HG03439 (cell line): ENCODE measurements around the gene FAM168A.
"Not testable (repeated sequence)": the region's sequence is repeated elsewhere in the genome, so short reads cannot be mapped to it uniquely, and the experiment has no call there.

ENCODE experiments used
- ATAC-seq: cut with Tn5 transposase; IDR thresholded peaks from one replicate; pipeline ENCODE4 v1.9.1; 2021; ENCODE audit warnings: mild to moderate bottlenecking, moderate library complexity; ENCODE audit not compliant: unreplicated experiment

FAM168A gene

DNA sequence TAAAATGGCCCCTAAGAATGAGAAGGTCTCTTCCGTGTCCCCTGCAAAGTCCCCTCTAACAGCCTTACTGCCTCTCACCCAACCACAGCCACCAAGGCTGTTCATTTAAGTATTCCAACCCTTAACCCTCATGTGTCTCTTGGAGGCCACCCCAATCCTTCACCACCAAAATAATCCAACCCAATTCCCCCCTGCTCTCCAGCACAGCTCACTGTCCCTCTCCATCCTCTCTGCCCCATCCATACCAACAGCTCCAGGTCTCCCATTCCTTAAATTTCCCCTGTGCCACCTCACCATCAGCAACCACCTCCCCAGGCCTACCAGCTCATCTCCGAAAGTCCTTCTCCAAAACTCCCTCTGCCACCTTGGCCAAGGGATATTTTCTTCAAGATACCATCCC is 1.4 kb downstream of the FAM168A start:
- ATAC-seq = no peak

DNA sequence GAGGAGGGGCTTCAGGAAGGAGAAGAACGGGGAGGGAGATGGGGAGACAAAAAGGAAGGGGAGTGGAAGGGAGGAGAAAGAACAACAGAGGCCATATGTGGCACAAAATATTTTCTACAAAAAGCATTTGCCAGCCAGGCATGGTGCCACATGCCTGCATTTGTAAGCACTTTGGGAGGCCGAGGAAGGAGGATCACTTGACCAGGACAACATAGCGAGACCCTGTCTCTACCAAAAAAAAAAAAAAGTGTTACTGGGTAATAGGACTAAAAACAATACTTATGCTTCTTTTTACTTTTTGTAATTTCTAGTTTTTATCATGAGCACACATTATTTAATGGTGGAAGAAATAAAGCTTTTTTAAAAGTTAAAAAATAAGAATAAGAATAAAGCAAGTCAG is 5.3 kb downstream of the FAM168A start:
- ATAC-seq = no peak

DNA sequence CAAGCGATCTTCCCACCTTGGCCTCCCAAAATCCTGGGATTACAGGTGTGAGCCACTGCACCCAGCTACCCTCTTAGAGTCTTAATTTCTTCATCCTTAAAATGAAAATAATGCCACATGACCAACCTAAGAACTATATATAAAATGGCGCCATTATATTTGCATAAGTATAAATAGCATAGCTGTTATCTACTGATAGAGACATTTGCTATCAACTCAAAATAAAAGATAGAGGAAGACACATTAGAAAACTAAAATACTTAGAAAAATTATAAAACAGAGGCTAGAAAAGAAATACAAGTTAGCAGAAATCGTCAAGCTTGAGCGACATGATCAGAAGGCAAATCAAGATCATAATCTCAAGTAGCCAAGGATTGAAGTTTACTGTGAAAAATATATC is 6.2 kb downstream of the FAM168A start:
- no peak for ATAC-seq

DNA sequence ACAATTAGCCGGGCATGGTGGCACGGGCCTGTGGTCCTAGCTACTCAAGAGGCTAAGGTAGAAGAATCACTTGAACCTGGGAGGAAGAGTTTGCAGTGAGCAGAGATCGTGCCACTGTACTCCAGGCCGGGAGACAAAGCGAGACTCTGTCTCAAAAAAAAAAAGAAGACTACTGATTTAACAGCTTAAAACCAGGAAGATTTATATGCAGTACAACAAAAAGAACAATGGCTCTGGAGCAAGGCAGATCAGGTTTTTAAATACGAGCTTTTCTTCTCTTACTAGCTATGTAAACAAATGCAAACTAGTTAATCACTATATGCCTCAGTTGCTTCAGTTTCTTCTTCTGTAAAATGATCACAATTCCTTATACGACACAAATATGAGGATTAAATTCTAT is 6.9 kb downstream of the FAM168A start:
- no peak for ATAC-seq

DNA sequence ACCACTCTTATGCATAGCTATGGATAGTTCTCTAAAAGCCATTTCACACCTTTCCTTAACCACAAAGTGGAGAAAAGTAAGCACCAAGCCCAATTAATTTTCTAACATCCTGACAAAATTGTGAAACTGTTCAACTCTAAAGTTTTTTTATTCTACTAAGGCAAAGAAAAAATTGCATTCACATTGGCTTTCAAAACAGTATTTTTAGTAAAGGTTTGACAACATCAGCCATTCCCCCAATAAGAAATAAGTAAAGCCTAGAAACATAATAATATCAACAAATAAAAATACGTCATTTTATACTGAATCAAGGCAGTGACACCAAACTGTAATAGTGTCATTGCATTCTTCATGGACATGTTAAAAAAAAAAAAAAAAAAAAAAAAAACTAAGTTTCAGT is 11.1 kb downstream of the FAM168A start:
- no peak for ATAC-seq

DNA sequence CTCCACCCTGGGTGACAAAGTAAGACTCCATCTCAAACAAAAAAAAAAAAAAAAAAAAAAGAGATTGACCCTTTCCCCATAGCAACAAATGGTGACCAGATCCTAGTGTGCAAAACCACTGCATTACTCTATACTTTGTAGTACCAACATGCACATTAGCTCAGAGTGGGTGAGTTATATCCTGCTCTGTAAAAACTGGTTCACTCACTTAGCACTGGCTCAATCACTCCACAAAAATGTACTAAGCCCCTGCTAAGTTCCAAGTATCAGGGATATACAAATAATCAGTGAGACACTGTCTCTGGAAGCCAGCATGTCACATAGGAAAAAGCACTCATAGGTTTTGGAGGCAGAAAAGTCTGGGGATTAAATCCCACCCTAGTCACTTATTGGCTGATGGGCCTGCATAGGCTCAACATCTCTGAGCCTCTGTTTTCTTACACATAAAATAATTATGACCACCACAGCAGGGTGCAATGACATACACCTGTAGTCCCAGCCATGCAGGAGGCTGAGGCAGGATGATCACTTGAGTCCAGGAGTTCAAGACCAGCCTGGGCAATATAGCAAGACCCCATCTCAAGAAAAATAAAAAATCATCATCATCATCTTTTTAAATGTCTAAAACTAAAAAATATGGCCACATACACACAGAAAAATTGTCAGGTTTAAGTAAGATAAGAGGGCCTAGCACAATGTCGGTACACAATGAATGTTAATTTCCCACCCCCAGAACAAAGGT is 11.9 kb downstream of the FAM168A start:
- ATAC-seq = no peak

DNA sequence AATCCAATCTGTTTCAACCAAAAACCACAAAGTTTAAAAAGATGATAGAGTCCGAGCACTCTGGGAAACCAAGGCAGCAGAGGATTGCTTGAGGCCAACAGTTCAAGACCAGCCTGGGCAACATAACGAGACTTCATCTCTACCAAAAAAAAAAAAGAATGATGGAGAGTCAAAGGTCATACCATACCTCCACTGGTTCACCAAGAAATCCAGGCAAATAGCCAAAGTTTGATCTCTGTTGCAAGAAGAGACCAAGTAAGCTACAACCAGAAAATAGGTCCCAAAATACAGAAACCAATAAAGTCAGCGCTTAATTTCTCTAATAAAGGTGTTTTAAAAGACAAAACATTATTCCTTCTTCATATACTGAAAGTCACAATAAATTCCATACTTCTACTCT is 13.1 kb downstream of the FAM168A start:
- no peak for ATAC-seq

DNA sequence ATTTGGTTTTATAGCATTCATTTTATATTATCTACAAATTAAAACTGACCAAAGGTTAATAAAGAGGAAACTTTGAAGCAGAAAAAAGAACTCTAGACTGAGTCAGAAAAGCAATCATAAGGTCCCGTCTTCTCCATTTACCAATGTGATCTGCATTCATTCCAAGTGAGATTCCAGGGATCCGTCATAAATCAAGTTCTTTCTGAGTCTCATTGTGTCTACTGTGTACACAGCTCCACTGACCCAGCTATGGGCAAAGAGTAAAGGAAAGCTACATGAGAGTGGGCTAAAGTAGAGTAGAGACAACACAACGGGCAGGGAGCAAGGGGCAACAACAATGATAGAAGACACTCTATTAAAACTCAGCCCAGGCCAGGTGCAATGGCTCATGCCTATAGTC is 15.3 kb downstream of the FAM168A start:
- no peak for ATAC-seq

DNA sequence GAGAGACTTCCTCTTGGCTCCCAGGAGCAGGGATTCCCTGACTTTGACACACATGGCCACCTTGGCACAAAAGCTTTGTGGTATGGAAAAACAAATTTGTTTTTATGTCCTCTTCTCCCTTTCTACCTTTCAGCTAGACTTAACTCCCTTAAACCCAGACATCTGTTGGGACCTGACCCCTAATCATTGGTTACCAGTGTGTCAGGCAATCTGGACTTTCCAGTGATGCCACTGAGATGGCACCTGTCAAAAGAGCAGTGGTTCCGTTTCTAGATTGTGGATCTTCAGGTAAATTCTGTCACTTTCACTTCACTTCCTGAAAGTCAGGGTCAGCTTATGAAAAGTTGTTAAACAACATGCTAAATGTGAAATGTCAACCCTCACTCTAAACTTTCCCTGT is 17.2 kb downstream of the FAM168A start:
- ATAC-seq = not testable (repeated sequence)

DNA sequence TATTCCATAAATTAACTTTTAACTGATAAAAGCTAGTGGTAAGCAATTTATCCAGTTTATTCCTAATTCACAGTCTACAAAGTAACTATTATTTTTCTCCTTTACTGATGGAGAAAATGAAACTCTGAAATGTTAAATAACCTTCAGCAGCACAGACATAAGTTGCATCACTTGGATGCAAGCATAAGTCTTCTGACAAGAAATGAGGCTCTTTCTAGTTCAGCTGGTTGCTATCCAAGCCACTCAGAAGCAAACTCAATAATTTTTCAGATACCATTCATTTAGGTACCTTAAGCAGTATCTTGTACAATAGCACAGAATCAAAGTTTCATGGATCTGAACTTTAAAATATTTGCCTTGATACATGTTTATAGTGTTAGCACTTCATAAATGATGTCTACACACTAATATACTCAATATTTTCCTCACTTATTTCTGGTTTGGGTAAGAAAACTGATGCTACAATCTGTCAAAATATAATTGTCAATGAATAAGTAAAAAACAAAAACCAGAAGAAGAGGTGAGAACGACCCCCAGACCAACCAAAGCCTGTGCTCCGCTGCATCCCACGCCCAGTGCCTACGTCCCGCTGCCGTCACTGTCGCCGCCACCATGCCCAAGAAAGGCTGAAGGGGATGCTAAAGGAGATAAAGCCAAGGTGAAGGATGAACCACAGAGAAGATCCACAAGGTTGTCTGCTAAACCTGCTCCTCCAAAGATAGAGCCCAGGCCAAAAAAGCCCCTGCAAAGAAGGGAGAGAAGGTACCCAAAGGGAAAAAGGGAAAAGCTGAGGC is 18.1 kb downstream of the FAM168A start:
- no peak for ATAC-seq

DNA sequence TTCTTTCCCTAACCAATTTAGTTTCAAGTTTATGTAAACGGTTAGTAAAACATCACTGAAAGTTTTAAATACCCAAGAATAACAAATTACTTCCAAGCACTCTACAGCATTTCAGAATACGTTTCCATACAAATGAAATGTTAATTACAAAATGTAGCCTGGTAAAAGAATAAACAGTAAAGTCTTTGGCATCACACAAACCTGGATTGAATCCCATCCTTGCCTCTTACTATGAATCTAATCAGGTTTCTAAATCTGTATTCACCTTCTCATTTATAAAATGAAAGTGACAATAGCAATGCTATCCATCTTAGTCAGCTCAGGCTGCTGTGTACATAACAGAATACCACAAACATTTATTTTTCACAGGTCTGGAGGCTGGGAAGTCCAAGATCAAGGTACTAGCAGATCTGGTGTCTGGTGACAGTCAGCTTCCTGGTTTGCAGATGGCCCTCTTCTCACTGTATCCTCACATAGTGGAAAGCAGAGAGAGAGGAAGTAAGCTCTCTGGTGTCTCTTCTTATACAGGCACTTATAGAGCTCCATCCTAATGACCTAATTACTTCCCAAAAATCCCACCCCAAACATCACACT is 19.2 kb downstream of the FAM168A start:
- no peak for ATAC-seq

DNA sequence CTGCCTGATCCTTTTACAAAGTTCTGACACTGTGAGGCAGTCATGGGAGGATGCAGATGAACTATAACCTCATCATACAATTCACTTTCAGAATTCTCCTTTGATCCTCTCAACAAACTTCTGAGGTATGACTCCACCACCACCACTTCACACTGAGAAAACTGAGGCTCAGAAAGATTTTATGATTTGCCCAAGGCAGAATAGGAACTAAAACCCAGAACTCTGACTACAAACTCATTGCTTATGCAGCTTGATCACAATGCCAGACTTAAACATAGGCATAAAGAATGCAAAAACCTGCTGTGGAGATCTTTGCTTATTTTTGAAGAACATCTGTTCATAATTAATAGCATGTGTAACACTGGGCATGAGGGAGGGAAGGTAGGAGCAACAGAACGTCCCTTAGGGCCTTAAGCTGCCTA is 20.4 kb downstream of the FAM168A start:
- no peak for ATAC-seq

DNA sequence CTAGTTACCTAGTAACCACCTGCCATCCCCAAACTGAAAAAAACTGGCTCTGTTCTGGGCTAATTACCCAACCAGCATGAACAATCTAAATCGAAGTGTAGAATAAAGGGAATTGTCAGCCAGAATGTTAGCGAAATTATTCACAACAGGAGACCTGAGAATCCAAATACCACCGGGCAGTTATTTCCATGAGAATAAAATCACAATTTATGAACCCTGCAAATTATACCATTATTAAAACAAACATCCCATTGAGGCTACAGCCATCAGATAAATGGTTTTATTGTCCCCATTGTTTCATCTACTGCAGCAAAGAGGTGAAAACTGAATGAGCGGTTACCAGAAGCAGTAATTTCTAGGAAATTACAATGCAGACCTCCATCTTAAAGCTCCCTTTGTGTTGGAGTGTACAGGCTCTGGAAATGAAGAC is 21.7 kb downstream of the FAM168A start:
- no peak for ATAC-seq

DNA sequence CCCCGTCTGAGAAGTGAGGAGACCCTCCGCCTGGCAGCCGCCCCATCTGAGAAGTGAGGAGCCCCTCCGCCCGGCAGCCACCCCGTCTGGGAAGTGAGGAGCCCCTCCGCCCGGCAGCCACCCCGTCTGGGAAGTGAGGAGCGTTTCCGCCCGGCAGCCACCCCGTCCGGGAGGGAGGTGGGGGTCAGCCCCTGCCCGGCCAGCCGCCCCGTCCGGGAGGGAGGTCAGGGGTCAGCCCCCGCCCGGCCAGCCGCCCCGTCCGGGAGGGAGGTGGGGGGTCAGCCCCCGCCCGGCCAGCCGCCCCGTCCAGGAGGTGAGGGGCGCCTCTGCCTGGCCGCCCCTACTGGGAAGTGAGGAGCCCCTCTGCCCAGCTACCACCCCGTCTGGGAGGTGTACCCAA is 25.9 kb downstream of the FAM168A start:
- not testable (repeated sequence) for ATAC-seq

DNA sequence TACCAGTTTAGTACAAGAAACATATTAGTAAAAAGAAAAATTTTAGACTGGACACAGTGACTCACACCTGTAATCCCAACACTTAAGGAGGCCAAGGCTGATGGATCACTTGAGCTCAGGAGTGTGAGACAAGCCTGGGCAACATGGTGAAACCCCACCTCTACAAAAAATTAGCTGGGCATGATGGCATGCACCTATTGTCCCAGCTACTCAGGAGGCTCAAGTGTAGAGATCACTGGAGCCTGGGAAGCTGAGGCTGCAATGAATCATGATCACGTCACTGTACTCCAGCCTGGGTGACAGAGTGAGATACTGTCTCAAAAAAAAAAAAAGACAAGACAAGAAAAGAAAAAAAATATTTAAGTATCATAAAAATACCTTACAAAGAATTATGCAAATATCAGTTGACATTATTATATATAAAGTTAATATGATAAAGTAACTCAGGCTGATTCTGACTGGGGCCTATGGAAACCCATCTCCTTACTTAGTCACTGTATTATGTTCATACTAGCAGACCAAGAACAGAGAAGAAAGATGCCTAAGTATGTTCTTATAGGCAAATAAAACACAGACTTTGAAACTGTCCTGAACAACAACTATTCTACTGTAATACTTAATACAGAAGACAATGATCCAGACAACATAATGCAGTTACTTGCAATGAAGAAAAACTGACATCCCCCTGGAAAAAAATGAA is 27.3 kb downstream of the FAM168A start:
- ATAC-seq = no peak

DNA sequence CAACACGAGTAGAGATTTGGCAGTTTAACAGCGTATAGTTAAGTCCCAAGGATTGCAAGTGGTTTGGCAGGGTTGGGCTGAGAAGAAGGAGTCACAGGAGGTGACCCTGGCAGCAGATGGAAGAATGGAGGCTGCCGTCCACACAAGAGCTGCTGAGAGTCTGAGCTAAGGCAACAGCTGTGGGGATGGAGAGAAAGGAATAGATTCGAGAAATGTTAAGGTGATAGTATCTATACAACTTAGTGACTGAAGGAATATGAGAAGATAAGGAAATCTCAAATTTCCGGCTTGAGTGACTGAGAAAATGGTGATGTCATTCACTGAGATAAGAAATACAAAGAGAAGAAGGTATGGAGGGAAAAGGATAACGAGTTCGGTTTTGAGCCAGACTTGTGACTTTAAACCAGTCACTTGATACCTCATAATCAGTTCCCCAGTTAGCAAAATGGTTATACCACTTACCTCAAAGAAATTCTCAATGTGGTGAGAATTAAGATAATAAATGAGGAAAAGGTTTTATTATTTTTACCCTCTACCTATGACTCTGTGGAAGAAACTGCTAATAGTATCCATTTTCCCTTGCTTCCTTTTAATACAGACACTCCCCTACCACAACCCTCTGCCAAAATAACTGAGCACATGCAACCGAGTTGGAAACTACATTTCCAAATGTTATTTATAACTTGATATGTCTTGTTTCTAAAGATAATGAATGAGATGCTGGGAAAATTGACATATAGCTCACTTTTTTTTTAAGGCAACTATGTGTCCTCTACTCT is 30.7 kb downstream of the FAM168A start:
- no peak for ATAC-seq

DNA sequence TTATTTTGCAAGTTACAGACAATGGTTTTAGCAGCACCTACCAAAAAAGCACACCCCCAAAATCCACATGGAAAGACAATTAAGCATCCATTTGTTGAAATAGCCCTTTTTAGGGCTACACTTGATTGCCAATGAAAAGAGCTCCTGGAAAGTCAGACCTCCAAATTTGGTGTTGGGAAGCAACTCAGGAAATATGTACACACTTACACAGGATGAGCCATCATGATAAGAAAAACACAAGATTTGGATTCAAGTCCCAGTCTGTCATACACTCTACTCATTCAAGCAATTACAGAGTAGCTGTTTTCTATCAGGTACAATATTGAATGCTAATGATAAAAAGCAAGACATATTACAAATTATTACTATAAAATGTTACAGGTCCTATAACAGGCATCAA is 31.5 kb downstream of the FAM168A start:
- ATAC-seq = no peak

DNA sequence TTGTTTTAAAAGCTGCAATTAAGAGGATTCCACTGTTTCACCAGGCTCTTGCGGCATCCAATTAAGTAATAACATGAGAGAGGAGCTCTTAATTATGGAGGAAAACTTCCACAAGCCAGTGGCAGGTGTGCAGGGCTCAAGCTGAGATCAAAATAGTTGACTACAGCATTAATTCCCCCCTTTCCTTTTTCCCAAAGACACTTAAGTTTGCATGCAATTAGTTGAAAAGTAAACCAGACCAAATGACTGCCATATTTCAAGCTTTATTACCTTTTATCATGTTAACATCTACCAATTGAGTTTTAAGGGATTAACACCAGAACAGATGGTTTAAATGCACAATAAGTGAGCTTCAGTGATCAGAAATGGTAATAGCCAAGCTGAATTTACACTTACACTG is 32.1 kb downstream of the FAM168A start:
- ATAC-seq = no peak

DNA sequence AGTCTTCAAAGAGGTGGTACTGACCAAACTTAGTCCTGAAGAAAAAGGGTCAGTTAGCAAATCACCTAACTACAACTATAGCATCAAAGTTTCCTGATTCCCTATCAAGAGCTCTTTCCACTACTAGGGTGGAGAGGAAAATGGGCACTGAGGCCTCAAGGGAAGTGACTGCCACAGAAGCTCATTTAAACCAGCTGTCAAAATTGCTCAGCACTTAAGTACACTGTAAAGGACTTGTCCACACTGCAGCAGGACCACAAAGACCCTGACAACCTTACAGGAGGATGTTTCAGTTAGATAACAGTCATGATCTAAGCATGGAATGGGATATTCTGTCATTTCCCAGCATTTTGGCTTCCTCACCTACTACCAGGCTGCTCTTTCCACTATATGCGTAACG is 33.0 kb downstream of the FAM168A start:
- ATAC-seq = no peak

DNA sequence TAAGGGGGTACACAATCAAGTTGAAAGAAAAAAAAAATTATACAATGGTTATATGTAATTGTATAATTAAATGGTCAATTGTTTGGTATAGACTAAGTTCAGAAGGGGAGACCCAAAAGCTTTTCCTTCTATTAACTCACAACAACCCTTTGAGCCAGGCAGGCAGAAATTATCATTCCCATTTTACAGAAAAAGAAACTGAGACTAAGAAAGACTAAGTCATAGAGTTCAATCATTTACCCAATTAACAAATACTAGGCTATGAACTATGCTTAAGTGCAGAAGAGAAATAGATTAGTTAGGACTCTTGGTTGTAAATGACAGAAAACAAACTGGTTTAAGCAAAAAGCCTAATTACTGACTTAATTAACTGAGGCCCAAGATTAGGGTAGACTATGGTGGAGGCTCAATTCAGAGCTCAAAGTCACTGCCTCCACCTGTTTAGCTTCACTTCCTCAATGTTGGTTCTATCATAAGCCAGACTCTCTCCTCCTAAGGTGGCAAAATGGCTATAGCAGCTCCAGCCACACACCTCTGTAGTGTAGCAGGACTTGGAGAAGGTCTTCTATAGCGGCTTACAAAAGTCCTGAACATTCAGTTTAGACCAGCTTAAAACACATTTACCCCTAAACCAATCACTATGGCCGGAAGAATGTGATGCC is 34.2 kb downstream of the FAM168A start:
- ATAC-seq = no peak
